Measurements from ENCODE around the gene SSB. TPM values are rescaled to one million over a fixed set of nuclear protein-coding genes. Genes with fewer than 3 reads are reported as not detected.
A peak's percentile ranks its signal among the peaks of the same experiment; 100 is the strongest.

SSB gene
- total and polyA plus RNA-seq, 9 of the 15 experiments (the other 6 are each of a cell fraction or from before 2014, with no cell fraction given): 317 to 849 (median 515) TPM

- peaks cover 78% of the 10 kb centered on the region for H3K36me3 ChIP-seq (ENCODE audit: control insufficient read depth, insufficient read depth, low read length)
- intact Hi-C loops (cut with micrococcal nuclease): no loop called here
- no peak overlapping the region for H3K4me3 ChIP-seq
- WGBS (ENCODE audit: insufficient coverage, low coverage, missing lambda C conversion rate): 29% methylated on average over 1 of the region's 1 CpG
- H3K27me3 ChIP-seq (ENCODE audit: control insufficient read depth in 2 of 2, insufficient read depth in 2 of 2, low read length in 2 of 2): no peaks in the 10 kb centered on the region
- H3K9me1 ChIP-seq (ENCODE audit: control insufficient read depth, insufficient read depth, low read length): no peaks in the 10 kb centered on the region
- ATAC-seq: peak; percentile 23; the same call in 1 of the 3 replicates
- no peak overlapping the region for H3K9ac ChIP-seq (ENCODE audit: insufficient read depth in 1 of 2, low read depth in 2 of 2, low read length in 2 of 2)
- peaks cover 25% of the 10 kb centered on the region; the same call in 2 of the 3 replicates for H3K79me2 ChIP-seq (ENCODE audit: control insufficient read depth, insufficient read depth, low read length)
- in situ Hi-C loops (cut with MboI): no loop called here
- no peak overlapping the region for H3K4me2 ChIP-seq (ENCODE audit: insufficient read depth, low read length)
- no TSS peak for BruUV-seq (replicated peaks)
- CTCF ChIA-PET (ENCODE audit: low intra/inter-chr PET ratio): no interaction called here
- H3K27ac ChIP-seq (ENCODE audit: extremely low read depth, low read depth, low read length): no peak overlapping the region
- H3K4me1 ChIP-seq (replicated peaks in 1 of 2; ENCODE audit: control insufficient read depth in 2 of 2, insufficient read depth in 2 of 2, low read length in 2 of 2): no peaks in the 10 kb centered on the region; a peak in 1 of 5 replicates
- no peak for FAIRE-seq
- no peak for DNase-seq (ENCODE audit: extremely low read depth in 1 of 4, low spot score in 3 of 4)
- H3K9me3 ChIP-seq (replicated peaks; ENCODE audit: control insufficient read depth, insufficient read depth, low read depth, low read length): no peaks in the 10 kb centered on the region
- H2AFZ ChIP-seq (ENCODE audit: low read depth, low read length): no peak overlapping the region
- H4K20me1 ChIP-seq (replicated peaks; ENCODE audit: control insufficient read depth, insufficient read depth, low read length): no peaks in the 10 kb centered on the region
- POLR2A ChIA-PET: interaction anchor here (0.6 to 6.0 kb wide), 5 partner anchors 8 to 62 kb away, joined by 3 to 32 read pairs (median 8); partner anchors contain the start of genes SSB and UBR3
- TF ChIP-seq SIN3B (IDR thresholded peaks at IDR 0.05; ENCODE audit: low read depth) (no peak), NRF1 (conservative IDR thresholded peaks at IDR 0.05 in 1 of 2, IDR thresholded peaks at IDR 0.05 in 1 of 2) (no peak), CEBPG (CRISPR knock-in tag; IDR thresholded peaks at IDR 0.05) (no peak), CEBPG (tag; conservative IDR thresholded peaks at IDR 0.05 in 1 of 2, IDR thresholded peaks at IDR 0.05 in 1 of 2) (peak in 1 of 2 experiments; percentile 74; a peak in 1 of 4 replicates), CLOCK (CRISPR knock-in tag; IDR thresholded peaks at IDR 0.05; ENCODE audit: borderline replicate concordance) (no peak), FOXP1 (CRISPR knock-in tag; IDR thresholded peaks at IDR 0.05) (no peak), ZNF589 (CRISPR knock-in tag; IDR thresholded peaks at IDR 0.05; ENCODE audit: low read depth) (no peak), CHAMP1 (IDR thresholded peaks at IDR 0.05) (no peak), ZSCAN29 (IDR thresholded peaks at IDR 0.05) (no peak), L3MBTL2 (IDR thresholded peaks at IDR 0.05) (no peak), TFE3 (CRISPR knock-in tag; IDR thresholded peaks at IDR 0.05) (no peak), ARHGAP35 (IDR thresholded peaks at IDR 0.05; ENCODE audit: partially characterized antibody) (no peak), NR1H2 (CRISPR knock-in tag; IDR thresholded peaks at IDR 0.05) (no peak), CTCF (IDR thresholded peaks at IDR 0.05 in 2 of 3, conservative IDR thresholded peaks at IDR 0.05 in 1 of 3; ENCODE audit: insufficient read depth in 2 of 3, low read depth in 1 of 3, low read length in 3 of 3) (no peak), TAF9B (IDR thresholded peaks at IDR 0.05; ENCODE audit: partially characterized antibody) (no peak)
These were observed 17.2 kb downstream of the SSB start for GRCh38 chr2:169815849-169816248.
